H1 (cell line): ENCODE results near the gene SPON2. TPM values are rescaled to one million over a fixed set of nuclear protein-coding genes. Genes with fewer than 3 reads are reported as not detected.

ENCODE experiments used
- CEBPB ChIP-seq: IDR thresholded peaks from 2 replicates; pipeline ENCODE4 v1.6.1; 2012; ENCODE audit warnings: low read depth, low read length
- EGR1 ChIP-seq: IDR thresholded peaks from 2 replicates; pipeline ENCODE4 v1.6.1; 2011; ENCODE audit warnings: low read depth, low read length, borderline replicate concordance
- MAFK ChIP-seq: IDR thresholded peaks from 2 replicates; pipeline ENCODE4 v1.6.1; 2012; ENCODE audit warnings: low read depth, mild to moderate bottlenecking, improper control_type of control experiment, low read length
- POLR2AphosphoS5 ChIP-seq: IDR thresholded peaks from 2 replicates; pipeline ENCODE4 v1.6.1; 2011; ENCODE audit warnings: low read depth, low read length
- RNF2 ChIP-seq: fragments of 200-900, 300-1000 bp; sonication (generic); IDR thresholded peaks from 2 replicates; pipeline ENCODE4 v1.7.1; 2016; ENCODE audit warnings: borderline replicate concordance, low read depth, mild to moderate bottlenecking, antibody characterized with exemption, low read length; ENCODE audit not compliant: poor library complexity, severe bottlenecking; ENCODE audit errors: missing control alignments
- RXRA ChIP-seq: IDR thresholded peaks from 2 replicates; pipeline ENCODE4 v1.6.1; 2011; ENCODE audit warnings: low read depth, mild to moderate bottlenecking, low read length, moderate library complexity; ENCODE audit not compliant: insufficient read depth
- SIN3A ChIP-seq, 2 experiments: IDR thresholded peaks in 1 of 2; conservative IDR thresholded peaks in 1 of 2; 2 replicates each; pipeline ENCODE4 v1.6.1; 2011 to 2012; ENCODE audit warnings: low read length in 2 of 2, improper control_type of control experiment in 1 of 2, low read depth in 1 of 2, mild to moderate bottlenecking in 1 of 2
- SP1 ChIP-seq: IDR thresholded peaks from 2 replicates; pipeline ENCODE4 v1.6.1; 2011; ENCODE audit warnings: low read depth, low read length
- polyA plus RNA-seq, 7 experiments: library from polyadenylated mRNA; depleted of rRNA in 3 of 7; stranded (reverse) in 5 of 7; unstranded in 2 of 7; fragments of >200 nt in 5 of 7; fragments of 200-250 nt in 2 of 7; gene quantifications; 1 replicate in 5 of 7; 2 replicates in 1 of 7; 4 replicates in 1 of 7; pipeline versions ENCODE4 v1.2.1 to v1.2.3, GENCODE V29; 2011 to 2013; ENCODE audit warnings: missing spikeins in 2 of 7, mixed read lengths in 2 of 7
- total RNA-seq: library from RNA; stranded (reverse); fragmentation: NEBNext Ultra II Directional; extraction: Animal tissue kit (Norgen Biotek cat#: 25700); gene quantifications from 2 replicates; pipeline ENCODE4 v1.2.1, GENCODE V29; 2021
- TF ChIP-seq, protein P1 (sequence below): fragments of 300-600 bp; sonication (generic); IDR thresholded peaks from 2 replicates; pipeline ENCODE4 v1.7.1; 2012; ENCODE audit warnings: low read length, moderate library complexity, mild to moderate bottlenecking, inconsistent platforms; ENCODE audit not compliant: insufficient replicate concordance

SPON2 gene
- total and polyA plus RNA-seq, 2 of the 8 experiments (the other 6 are each of a cell fraction or from before 2014, with no cell fraction given) = 2.8 to 3.2 TPM

DNA sequence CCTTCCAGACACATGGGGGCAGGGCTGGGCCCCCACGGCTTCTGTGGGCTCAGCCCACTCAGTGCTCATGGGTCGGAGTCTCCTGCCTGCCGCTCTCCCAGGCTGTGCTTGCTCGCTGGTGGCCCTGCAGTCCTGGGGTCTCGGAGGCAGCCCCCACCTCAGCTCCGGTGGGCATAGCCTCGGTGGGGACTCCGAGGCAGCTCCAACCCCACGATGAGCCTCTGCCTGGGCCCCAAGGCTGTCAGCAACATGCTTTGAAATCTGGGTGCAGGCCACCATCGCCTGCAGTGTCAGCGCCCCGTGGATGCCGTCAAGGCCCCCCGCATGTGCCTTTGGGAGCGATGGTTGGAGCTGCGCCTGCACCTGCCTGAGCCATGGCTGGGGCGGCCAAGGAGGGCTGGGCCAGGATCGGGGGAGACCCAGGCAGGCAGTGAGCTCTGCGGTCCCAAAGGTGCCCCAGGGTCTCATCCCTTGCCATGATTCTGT is 30.2 kb upstream of the SPON2 start (continued):
- TF ChIP-seq, protein P1, sequence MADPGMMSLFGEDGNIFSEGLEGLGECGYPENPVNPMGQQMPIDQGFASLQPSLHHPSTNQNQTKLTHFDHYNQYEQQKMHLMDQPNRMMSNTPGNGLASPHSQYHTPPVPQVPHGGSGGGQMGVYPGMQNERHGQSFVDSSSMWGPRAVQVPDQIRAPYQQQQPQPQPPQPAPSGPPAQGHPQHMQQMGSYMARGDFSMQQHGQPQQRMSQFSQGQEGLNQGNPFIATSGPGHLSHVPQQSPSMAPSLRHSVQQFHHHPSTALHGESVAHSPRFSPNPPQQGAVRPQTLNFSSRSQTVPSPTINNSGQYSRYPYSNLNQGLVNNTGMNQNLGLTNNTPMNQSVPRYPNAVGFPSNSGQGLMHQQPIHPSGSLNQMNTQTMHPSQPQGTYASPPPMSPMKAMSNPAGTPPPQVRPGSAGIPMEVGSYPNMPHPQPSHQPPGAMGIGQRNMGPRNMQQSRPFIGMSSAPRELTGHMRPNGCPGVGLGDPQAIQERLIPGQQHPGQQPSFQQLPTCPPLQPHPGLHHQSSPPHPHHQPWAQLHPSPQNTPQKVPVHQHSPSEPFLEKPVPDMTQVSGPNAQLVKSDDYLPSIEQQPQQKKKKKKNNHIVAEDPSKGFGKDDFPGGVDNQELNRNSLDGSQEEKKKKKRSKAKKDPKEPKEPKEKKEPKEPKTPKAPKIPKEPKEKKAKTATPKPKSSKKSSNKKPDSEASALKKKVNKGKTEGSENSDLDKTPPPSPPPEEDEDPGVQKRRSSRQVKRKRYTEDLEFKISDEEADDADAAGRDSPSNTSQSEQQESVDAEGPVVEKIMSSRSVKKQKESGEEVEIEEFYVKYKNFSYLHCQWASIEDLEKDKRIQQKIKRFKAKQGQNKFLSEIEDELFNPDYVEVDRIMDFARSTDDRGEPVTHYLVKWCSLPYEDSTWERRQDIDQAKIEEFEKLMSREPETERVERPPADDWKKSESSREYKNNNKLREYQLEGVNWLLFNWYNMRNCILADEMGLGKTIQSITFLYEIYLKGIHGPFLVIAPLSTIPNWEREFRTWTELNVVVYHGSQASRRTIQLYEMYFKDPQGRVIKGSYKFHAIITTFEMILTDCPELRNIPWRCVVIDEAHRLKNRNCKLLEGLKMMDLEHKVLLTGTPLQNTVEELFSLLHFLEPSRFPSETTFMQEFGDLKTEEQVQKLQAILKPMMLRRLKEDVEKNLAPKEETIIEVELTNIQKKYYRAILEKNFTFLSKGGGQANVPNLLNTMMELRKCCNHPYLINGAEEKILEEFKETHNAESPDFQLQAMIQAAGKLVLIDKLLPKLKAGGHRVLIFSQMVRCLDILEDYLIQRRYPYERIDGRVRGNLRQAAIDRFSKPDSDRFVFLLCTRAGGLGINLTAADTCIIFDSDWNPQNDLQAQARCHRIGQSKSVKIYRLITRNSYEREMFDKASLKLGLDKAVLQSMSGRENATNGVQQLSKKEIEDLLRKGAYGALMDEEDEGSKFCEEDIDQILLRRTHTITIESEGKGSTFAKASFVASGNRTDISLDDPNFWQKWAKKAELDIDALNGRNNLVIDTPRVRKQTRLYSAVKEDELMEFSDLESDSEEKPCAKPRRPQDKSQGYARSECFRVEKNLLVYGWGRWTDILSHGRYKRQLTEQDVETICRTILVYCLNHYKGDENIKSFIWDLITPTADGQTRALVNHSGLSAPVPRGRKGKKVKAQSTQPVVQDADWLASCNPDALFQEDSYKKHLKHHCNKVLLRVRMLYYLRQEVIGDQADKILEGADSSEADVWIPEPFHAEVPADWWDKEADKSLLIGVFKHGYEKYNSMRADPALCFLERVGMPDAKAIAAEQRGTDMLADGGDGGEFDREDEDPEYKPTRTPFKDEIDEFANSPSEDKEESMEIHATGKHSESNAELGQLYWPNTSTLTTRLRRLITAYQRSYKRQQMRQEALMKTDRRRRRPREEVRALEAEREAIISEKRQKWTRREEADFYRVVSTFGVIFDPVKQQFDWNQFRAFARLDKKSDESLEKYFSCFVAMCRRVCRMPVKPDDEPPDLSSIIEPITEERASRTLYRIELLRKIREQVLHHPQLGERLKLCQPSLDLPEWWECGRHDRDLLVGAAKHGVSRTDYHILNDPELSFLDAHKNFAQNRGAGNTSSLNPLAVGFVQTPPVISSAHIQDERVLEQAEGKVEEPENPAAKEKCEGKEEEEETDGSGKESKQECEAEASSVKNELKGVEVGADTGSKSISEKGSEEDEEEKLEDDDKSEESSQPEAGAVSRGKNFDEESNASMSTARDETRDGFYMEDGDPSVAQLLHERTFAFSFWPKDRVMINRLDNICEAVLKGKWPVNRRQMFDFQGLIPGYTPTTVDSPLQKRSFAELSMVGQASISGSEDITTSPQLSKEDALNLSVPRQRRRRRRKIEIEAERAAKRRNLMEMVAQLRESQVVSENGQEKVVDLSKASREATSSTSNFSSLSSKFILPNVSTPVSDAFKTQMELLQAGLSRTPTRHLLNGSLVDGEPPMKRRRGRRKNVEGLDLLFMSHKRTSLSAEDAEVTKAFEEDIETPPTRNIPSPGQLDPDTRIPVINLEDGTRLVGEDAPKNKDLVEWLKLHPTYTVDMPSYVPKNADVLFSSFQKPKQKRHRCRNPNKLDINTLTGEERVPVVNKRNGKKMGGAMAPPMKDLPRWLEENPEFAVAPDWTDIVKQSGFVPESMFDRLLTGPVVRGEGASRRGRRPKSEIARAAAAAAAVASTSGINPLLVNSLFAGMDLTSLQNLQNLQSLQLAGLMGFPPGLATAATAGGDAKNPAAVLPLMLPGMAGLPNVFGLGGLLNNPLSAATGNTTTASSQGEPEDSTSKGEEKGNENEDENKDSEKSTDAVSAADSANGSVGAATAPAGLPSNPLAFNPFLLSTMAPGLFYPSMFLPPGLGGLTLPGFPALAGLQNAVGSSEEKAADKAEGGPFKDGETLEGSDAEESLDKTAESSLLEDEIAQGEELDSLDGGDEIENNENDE = no peak
- TF ChIP-seq EGR1 (no peak), MAFK (no peak), CEBPB (no peak), SIN3A (conservative IDR thresholded peaks at IDR 0.05 in 1 of 2, IDR thresholded peaks at IDR 0.05 in 1 of 2; ENCODE audit: low read depth in 1 of 2, low read length in 2 of 2) (no peak), RXRA (no peak), SP1 (no peak), POLR2AphosphoS5 (no peak), RNF2 (no peak)
